Raji (cell line): ENCODE results near the gene SLC66A2.
A peak's percentile ranks its signal among the peaks of the same experiment; 100 is the strongest.

ENCODE experiments used
- POLR2A ChIP-seq: IDR thresholded peaks from 2 replicates; pipeline ENCODE4 v1.6.1; 2011; ENCODE audit warnings: low read depth, low read length, control low read depth; ENCODE audit not compliant: insufficient read depth

Gene SLC66A2

DNA sequence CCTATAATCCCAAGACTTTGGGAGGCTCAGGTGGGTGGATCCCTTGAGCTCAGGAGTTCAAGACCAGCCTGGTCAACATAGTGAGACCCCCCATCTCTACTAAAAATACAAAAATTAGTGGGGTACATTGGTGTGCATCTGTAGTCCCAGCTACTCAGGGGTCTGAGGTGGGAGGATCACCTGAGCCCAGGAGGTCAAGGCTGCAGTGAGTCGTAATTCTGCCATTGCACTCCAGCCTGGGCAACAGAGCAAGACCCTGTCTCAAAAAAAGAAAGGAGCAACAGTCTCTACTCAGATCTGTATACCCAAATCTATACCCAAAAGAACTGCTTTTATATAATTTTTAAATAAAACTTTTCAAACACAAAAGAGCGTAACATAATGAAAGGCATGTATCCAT lies 7.5 kb upstream of the SLC66A2 start:
- no peak for TF ChIP-seq POLR2A

DNA sequence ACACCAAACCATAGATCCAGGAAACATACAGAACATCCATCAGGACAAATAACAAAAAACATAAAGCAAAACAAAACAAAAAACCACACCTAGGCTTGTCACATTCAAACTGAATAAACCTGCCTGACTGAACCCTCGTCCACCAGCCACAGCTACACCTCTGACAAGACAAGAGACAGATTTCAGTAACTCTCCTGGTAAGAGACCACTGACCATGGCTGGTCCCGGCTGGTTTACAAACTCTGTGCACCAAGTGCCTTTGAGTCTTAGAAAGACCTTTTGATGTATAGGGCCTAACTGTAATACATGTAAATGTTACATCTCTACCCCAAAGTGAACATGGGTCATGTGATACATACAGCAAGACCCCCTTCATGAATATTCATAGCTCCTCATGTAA lies 4.8 kb upstream of the SLC66A2 start:
- no peak for TF ChIP-seq POLR2A

DNA sequence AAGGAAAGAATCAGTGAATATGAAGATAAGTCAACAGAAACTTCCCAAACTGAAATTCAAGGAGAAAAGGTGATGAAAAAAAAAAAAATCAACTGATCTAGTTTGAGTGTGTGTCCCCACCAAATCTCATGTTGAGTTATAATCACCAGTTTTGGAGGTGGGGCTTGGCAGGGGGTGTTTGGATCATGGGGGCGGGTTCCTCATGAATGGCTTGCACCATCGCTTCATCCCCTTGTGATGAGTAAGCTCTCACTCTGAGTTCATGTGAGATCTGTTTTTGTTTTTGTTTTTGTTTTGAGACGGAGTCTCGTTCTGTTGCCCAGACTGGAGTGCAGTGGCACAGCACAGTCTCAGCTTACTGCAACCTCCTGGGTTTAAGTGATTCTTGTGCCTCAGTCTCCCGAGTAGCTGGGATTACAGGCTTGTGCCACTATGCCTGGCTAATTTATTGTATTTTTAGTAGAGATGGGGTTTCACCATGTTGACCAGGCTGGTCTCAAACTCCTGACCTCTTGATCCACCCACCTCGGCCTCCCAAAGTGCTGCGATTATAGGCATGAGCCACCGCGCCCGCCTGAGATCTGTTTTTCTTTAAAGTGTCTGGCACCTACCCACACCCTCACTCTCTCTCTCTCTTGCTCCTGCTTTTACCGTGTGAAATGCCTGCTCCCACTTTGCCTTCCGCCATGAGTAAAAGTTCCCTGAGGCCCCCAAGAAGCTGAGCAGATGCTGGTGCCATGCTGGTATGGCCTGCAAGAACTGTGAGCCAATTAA lies 4.0 kb upstream of the SLC66A2 start:
- no peak for TF ChIP-seq POLR2A

DNA sequence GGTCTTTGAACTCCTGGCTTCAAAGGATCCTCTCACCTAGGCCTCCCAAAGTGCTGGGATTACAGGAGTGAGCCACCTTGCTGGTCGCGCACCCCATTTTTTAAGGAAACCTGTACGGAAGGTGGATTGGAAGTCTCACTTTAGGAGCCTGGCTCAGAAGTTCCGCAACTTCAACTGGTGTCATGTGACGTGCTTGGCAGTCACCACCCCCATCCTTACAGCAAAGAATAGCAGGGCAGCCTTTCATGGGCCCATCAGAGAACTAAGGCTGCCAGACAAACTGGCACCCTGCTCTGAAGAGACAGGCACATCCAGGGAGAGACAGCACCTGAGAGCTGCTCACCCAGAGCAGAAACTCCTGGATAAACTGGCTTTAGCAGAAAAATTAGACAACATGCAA lies 3.3 kb upstream of the SLC66A2 start:
- no peak for TF ChIP-seq POLR2A

DNA sequence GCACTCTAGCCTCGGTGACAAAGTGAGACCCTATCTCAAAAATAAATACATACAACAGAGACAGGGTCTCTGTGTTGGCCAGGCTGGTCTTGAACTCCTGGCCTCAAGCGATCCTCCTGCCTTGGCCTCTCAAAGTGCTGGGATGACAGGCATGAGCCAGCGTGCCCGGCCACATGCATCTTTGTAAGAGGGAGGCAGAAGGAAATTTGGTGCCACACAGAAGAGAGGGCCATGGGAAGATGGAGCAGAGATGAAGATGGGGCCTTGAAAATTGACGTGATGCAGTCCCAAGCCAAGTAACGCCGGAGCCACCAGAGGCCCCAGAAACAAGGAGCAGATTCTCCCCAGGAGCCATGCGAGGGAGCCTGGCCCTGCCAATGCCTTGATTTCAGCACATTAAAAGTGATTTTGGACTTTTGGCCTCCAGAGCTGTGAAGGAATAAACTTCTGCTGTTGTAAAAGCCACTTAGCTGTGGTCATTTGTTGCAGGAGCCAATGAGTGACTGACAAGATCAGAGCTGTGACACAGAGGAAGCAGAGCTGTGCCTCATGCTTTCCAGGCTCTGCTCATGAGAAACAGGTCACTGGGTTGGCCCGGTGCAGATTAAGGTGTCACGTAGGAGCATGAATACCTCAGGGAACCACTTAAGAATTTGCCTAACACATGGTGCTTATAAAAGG lies 2.7 kb upstream of the SLC66A2 start:
- TF ChIP-seq POLR2A = no peak

DNA sequence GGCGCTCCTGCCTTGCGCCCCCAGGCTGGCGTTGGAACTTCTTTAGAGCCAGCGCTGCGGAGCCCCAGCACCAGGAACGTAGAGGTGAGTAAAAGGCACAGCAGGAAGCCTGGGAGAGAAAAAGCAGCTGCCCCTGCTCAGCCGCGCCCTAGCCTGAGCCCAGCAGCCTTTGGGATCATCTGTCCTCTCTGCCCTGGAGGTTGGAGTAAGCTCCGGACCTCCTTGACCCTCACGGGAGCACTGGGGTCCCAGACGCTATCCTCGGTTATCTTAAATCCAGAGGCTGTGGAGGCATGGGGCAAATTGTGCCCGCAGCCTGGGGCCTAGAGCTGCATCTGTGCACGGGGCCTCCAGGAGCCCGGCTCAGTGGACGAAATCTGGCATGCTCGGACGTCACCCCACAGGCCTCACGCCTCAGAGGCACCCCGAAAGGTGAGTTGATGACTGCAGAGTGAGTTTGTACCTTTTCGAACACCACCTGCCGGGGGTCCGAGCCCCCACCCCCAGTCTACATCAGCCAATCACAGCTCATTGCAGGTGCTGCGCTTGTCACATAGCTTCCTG lies 1.6 kb upstream of the SLC66A2 start:
- TF ChIP-seq POLR2A = no peak

DNA sequence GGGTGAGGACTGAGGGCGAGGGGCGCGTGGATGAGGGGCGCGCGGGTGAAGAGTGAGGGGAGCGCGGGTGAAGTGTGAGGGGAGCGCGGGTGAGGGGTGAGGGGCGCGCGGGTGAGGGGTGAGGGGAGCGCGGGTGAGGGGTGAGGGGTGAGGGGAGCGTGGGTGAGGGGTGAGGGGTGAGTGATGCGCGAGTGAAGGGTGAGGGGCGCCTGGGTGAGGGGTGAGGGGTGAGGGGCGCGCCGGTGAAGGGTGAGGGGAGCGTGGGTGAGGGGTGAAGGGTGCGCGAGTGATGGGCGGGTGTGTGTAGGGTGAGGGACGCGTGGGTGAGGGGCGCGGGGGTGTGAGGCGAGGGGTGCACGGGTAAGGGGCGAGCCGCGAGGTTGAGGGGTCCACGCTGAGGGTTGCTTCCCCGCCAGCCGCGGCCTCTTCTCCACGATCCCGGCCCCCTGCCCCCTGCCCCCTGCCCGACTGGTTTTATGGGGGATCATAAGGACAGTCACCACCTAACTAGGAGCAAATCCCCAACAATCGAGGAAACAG lies 1.1 kb upstream of the SLC66A2 start:
- no peak for TF ChIP-seq POLR2A

DNA sequence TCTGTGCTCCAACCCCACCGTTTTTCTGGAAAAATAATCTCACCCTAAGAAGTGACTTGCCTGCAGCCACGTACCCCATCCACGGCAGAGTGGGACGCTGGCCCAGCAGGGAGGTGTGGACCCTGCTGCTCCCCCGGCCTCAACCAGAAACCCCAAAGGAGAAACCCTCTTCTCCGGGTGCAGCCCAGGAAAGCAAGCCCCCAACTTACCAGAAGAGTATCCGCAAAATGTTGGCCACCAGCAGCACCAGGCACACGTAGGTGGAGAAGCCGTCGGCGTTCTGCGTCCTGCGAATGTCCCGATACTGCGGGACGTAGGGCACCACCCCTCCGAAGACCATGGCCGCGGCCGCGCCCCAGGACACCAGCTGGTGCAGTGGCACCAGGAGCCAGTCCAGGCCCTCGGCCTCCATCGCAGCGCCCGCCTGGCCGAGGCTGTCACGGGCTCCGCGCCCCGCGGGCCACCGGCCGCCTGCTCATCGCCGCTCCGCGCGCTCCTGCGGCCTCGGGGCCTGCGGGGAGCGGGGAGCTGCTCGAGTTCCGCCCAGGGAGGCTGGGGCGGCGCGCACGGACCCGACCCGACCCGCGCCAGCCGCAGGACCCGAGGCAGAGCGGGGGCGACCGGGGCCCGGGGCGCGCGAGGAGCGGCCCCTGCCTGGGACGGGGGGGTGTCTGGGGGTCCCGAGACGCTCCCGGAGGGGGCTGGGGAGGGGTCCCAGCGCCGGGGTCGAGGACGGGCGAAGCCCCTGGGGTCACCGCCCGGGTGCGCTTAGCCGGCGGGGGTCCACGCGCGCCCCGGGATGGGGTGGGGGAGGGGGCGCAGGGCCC lies 725 bp downstream of the SLC66A2 start:
- TF ChIP-seq POLR2A = 0 out of 2 replicates have a peak, but pooled peaks have one; percentile 11

DNA sequence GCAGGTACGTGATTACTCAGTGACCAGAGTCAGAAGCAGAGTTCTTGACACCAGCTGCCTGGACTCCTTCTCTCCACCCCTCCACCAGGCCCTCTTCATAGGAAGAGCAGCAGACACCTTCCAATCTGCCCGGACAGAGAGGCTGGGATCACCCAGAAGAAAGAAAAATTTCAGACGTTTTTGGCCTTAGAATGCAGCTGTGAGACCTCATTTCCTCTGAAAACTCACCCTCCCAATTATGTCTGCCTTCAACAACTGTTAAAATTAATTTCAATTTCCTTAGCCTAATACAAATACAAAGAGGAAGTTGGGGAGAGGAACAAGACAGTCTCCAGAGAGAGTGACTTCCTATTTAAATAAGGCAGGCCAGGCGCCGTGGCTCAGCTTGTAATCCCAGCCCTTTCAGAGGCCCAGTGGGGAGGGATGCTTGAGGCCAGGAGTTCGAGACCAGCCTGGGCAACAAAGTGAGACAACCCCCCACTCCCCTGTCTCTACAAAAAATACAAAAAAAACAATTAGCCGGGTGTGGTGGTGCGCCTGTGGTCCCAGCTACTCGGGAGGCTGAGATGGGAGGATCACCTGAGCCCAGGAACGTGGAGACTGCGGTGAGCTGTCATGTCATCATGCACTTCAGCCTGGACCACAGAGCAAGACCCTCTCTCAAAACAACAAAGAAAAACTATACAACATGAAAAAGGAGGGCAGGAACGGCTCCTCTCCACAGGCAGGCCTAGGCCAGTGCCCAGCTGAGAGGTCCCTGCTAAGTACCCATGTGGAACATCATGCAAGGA lies 1.6 kb downstream of the SLC66A2 start:
- no peak for TF ChIP-seq POLR2A

DNA sequence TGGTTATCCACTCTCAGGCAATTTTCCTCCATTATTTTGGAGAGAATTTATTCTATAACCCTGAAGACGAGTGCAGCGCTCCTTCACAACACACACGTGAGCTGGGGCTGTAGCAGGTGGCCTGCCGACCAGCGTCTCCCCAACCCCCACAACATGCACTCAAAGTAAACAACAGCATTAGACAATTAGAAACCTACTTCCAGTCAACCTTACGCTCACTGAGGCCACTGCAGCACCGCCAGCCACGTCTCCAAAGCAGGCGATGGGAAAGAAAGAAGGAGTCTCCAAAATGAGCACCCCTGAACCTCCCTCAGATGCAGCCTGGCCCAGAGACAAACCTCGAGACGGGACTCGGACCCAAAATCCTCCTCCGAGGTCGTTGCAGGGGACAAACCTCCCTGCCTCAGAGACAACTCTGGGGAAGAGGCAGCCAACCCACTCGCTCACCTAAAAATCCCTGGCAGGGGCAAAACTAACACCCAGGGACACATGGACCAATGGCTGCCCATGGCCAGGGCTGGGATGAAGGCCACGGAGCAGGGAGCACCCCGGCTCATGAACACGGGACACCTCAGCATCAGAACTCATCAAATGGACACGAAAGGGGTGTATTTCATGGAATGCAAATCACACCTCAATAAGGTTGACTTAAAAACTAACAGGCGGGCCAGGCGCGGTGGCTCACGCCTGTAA lies 2.6 kb downstream of the SLC66A2 start:
- no peak for TF ChIP-seq POLR2A

DNA sequence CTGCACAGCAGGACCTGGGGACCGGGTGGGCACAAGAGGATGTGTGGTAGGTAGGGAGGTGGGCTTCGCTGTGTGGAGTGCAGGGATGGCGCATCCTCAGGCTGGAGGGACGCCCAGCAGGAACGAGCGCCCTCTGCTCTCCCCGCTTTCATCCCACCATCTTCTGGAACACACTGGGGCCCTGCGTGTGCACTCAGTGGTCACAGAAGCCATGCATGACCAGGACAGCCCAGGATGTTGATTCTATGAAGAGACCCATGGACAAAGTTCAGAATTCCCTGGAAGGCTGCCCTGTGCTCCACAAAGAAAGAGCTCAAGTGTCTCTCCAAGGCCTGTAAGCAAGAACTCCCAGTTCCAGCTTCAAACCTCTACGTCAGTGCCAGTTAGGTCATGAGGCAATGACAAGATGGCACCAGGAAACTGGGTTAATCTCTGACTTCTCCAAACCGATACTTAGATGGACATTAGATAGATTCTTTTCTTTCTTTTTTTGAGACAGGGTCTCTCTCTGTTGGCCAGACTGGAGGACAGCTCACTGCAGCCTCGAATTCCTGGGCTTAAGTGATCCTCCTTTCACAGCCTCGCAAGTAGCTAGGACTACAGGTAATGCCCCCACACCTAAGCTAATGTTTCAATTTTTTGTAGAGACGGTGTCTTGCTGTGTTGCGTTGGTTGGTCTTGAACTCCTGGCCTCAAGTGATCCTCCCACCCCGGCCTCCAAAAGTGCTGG lies 3.4 kb downstream of the SLC66A2 start:
- TF ChIP-seq POLR2A = no peak

DNA sequence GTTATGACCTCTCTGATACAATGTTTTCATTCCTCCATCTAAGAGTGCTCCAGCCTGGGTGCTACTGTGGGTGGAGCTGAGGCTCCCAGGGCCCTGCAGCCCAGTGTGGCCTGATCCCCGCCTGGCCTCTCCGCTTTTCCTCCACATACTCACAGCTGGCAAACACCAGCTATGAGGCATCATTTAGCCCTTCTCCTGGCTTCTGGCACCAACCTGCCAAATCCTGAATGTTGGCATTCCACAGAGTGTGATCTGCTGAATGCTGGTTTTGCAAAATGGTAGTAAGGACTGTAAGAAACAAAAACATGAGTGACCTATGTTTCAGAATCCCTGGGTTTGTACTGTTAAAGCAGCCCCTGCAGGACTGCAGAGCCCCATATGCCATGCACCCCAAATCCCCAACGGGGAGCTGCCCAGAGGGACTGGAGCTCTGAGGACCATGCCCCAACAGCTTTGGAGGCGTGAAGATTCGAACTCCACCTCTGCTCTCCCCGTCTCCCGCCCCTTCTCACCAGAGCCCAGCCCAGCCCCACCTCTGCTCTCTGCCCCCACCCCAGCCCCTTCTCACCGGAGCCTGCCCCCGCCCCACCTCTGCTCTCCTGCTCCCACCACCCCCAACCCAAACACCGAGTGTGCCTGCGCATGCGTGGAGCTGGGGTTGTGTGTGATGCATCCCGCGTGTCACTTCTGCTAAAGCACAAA lies 4.2 kb downstream of the SLC66A2 start:
- no peak for TF ChIP-seq POLR2A
